UCSD-AML1 (cell line): ENCODE results near the gene MINAR1.
"Not testable (repeated sequence)": the region's sequence is repeated elsewhere in the genome, so short reads cannot be mapped to it uniquely, and the experiment has no call there.

Source experiments
- DNase-seq: peaks from one replicate; lab custom pipeline; 2025; ENCODE audit not compliant: unreplicated experiment; lab: John Stamatoyannopoulos, UW

Gene MINAR1, protein sequence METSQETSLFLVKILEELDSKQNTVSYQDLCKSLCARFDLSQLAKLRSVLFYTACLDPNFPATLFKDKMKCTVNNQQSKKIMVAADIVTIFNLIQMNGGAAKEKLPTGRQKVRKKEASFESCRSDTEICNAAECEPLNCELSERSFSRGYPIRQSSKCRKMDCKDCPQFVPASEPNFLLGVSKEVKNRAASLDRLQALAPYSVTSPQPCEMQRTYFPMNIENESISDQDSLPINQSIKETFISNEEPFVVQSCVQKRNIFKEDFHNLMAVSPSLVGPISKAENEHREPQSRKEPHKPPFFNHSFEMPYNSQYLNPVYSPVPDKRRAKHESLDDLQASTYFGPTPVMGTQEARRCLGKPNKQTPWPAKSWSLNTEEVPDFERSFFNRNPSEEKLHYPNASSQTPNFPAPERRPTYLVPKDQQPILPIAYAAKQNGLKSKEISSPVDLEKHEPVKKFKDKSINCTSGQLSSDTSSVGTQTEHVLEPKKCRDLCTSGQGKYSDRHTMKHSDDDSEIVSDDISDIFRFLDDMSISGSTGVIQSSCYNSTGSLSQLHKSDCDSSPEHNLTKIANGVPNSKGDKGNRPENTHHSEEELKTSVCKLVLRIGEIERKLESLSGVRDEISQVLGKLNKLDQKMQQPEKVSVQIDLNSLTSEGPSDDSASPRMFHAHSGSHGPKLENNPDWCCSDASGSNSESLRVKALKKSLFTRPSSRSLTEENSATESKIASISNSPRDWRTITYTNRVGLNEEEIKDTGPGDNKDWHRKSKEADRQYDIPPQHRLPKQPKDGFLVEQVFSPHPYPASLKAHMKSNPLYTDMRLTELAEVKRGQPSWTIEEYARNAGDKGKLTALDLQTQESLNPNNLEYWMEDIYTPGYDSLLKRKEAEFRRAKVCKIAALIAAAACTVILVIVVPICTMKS

DNA sequence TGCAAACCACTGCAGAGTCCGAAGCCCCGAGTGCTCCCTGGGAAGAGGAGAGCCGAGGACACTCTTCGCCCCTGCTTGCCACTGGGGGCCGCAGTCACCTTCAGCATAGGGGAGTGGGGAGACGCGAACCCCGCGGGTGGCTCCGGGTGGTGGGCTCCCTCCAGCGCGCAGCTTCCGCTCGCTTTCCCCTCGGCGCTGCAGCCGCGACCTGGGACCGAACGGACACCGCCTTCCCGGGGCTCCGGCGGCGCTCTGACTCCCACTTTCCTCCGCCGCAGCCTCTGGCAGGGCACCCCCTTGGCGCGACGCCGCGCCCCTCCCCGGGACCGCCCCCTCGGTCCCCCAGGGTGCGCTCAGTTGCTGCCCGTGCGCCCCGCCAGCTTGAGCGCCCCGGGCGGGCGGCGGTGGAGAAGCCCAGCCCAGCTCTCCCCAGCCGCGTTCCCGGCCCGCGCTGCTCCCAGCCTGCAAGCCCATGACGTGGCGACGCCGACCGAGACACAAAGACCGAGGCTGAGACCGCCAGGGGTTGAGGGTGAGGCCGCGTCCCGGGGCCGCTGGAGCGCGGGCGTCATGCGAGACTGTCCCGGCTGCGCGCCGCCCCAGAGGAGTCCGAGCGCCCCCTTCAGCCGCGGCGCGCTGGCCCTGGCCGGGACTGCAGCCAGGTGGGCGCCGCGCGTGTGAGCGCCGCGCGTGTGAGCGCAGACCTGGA is at the start of gene MINAR1:
TSS of gene MINAR1 (plus strand) at position 701 of the 709 bp plus-strand sequence. CDS start 23,812 bp downstream, outside the sequence.
- DNase-seq: no peak

DNA sequence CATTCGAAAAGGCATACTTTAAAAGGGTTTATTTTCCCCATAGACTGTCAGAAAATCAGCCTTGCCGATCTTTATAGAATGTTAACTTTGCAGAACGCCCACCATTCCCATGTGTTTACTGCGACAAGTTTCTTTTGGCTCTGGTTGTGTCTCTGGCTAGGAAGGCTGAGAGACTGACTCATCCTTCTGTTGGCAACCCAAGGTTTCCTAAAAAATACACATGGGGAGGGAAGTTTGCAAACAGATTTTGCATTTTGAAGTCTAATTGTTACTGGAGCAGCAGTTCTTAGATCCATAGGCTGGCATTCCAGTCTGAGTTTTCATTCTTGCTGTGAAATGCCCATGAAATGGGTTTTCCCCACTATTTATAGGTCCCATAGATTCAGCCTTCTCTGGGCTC is 37.9 kb upstream of the MINAR1 start:
- no peak for DNase-seq

DNA sequence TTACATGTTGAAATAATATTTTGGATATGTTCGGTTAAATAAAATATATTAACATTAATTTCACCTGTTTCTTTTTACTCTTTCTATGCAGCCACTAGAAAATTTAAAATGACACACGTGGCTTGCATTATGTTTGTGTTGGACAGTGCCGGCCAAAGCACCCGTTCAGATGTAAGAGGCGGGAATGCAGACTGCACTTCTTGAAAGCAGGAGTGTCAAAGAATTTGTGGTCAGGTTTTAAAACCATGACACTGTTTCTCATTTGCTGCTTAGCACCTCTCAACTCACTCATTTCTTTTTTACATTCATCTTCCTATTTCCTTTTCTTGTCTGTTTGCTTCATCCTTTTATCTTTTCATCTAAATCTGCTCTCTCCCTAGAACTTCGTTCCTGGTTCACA is 35.3 kb upstream of the MINAR1 start:
- no peak for DNase-seq

GRCh38 chr15:79397269-79397910 is 34.7 kb upstream of the MINAR1 start:
- DNase-seq: no peak

- DNase-seq: no peak
Measured at GRCh38 chr15:79399606-79400005, 32.5 kb upstream of the MINAR1 start.

DNA sequence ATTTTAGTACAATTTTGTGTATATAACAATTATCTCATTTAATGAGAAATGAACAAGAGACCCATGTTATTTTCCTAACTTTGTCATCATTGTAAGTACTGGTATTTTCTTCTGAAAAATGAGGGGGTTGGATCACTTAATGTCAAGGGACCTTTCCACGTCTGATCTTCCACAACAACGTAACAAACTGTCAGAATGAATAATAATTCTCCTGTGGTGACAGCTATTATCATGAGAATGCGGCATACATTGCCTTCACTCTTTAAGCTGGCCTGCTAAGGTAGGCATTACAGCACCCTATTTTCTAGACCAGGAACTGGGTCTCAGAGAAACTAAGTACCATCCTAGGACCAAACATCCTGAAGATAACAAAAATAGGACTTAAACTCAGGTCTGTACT is 31.5 kb upstream of the MINAR1 start:
- DNase-seq: no peak

GRCh38 chr15:79401301-79401700 is 30.8 kb upstream of the MINAR1 start:
- no peak for DNase-seq

GRCh38 chr15:79402136-79402535 is 30.0 kb upstream of the MINAR1 start:
- DNase-seq: no peak

GRCh38 chr15:79403501-79403900 is 28.6 kb upstream of the MINAR1 start:
- DNase-seq: no peak

DNA sequence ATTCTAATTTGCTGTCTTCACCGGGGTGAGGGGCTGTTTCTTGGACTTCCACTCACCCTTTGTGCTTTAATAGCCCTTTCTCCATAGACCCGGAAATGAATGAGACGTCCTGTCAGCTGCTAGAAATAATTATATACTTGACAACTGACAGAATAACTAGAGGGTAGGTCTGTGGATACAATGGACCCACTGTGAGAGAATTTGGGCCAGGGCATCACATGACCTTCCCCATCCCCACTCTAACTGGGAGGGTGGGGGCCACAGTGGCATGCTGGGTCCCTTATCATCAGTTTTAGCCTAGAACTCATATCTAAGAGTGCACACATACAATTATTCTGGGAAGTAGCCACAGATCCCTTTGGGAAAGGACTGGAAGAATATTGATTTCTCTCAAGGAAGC is 25.9 kb upstream of the MINAR1 start:
- DNase-seq: no peak

GRCh38 chr15:79408041-79408440 is 24.1 kb upstream of the MINAR1 start:
- no peak for DNase-seq

GRCh38 chr15:79410237-79410636 is 21.9 kb upstream of the MINAR1 start:
- no peak for DNase-seq

DNA sequence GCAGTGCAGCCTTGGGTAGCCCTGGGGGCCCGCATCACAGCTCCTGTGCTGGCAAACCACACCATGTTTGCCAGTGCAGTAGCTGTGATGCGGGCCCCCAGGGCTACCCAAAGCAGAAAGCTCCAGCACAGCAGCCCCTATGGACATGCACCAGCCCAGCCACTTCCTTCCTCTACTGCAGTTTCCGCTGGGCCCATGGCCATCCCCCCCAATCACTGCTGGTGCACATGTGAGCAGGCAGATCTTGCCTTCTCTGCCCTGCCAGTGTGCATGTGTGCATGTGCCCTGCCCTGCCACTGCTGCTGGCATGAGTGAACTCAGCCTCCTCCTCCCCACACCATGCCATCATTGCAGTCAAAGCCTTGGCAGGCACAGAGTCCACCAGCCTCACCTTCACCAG is 20.1 kb upstream of the MINAR1 start:
- DNase-seq: no peak

DNA sequence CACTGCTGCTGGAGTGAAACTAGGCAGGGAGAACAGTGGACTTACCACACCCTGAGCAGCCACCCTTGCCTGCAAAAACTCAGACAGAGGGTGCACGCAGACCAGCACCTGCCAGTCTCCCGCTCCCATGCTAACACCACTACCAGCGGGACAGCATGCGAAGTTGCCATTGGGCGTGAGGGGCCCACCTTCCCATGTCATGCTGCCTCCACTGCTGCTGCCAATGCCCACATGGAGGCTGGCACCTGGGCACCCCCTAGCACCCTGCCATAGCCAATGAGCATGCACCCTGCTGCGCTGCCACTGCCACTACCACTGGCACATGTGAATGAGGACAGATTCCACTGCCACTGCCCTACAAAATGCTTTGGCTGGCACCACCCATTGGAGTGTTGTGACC is 19.7 kb upstream of the MINAR1 start:
- DNase-seq: no peak

GRCh38 chr15:79416876-79417275 is 15.3 kb upstream of the MINAR1 start:
- DNase-seq: no peak

- no peak for DNase-seq
Measured at GRCh38 chr15:79418693-79419279, 13.3 kb upstream of the MINAR1 start.

DNA sequence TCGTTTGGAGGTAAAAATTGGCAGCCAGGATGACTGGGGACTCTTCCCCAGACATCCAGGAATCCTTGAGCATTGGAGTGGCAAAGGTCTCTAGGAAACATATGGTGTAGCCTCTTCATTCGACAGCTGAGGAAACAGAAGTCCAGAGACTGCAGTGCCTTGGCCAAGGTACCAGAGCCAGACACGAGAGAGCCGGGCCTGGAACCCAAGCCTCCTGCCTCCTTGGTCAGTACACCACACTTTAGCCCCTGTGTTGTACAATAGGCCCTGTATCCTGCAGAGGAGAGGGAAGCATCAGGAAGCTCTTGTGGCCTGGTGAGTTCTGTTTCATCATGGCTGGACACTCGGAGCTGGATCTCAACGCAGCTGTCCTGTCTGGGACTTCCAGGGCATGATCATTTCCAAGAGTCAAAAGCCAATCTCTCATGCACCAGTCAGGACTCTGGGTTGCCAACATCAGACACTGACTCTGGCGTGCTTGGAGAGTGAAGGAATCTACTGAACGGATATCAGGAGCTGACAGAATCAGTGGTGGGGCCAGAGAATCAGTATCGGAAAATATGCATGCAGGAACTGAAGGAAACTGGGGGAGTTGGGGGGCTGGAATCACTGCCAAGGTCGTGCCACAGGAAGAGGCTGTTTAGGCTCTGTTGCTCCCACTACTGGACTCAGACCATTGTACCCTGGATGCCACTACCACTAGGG is 6.4 kb upstream of the MINAR1 start:
- DNase-seq: no peak

- not testable (repeated sequence) for DNase-seq
Measured at GRCh38 chr15:79426899-79427298, 5.2 kb upstream of the MINAR1 start.

- no peak for DNase-seq
Measured at GRCh38 chr15:79427781-79428598, 4.1 kb upstream of the MINAR1 start.
